NOMO-1 treated with DMSO at 0.1 percent for 48 hours (cell line): ENCODE measurements around the gene CENPP.

Source experiments
- DNase-seq: peaks from one replicate; lab custom pipeline; 2025; ENCODE audit not compliant: unreplicated experiment; lab: John Stamatoyannopoulos, UW

CENPP gene

DNA sequence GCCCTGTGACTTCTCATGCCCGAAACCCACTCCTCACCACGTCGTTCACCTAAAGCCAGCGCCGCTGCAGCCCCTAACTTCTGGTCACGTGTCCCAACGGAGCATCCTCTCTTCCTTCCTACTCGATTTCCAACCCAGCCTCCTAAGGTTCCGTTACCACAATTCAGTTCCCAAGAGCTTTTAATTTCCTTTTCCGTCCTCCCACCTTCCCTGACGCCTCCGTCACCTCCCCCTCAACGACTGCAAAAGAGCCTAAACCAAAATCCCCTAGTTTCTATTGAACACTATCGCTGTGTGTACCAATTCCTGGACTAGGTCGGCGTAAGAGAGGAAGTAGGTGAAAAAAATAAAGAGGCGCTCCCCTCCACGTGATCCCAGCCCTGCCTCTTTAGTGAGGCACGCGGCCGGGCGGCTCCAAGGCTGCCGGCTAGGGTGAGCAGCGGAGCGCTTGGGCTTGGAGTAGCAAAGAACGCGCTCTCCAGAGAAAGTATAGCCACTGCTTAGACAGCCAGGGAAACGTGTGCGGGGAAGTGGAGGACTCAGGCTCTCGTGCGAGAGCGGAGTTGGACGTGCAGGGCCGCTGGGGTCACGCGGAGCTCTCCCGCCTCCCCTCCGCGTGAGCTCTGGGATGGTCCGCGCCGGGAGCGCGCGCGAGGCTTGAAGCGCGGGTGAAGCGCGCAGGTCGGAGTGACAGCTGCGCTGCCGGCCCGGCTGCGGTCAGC, at the start of gene CENPP, which contains the start of gene NOL8:
Gene CENPP, plus strand, starts transcription at position 685 of the 722 bp plus-strand sequence.
Gene NOL8, minus strand, starts transcription at position 82 of the 722 bp plus-strand sequence. CDS start 1,189 bp downstream, outside the sequence.
- peak; percentile 90 for DNase-seq

DNA sequence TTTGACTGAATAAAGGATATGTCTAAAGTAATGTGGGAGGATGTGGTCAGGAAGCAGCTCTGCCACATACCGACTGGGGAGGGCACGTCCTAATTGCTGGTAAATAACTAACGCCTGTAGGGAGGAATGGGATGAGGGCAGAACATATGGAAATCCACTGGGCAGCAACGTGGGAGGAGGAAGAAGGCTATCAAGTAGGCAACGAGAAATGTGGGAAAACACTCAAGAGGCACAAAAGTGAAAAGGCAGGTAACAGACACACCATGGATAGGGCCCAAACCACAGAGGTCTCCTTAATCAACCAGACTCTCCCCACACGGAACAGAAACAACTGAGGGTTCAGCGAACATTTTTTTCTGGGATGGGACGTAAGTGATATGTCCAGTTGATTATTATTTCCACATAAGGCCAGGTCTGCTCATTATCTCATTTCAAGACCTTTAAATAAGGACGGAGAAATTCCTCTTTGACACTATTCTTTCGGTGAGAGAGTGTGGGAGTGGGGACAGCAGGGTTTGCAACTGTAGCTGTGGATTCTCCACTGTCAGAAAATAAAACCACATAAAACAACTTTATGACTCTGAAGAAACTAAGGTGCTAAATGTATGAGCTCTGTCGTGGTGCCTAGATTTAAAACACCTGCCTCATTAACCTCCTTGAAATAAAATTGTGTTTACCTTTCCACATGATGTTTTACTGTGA, 49.3 kb upstream of the CENPP start:
- no peak for DNase-seq

DNA sequence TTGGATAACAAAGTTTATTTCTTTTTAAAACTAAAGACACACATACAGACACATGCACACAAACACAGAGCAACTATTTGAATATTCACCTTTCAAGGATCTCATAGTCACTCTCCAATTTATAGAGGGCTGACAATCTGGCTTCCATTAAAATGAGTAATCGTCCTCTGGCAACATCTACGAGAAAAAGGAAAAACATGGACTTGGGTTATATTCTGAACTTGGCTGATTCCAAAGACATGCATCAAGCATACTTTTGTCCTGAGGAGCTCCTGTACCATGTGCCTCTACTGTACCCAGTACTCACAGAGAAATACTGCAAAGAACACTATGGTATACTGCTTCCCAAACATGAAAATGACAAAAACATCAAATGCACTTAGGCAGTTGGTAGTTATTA, 47.6 kb upstream of the CENPP start:
- DNase-seq, result no peak

DNA sequence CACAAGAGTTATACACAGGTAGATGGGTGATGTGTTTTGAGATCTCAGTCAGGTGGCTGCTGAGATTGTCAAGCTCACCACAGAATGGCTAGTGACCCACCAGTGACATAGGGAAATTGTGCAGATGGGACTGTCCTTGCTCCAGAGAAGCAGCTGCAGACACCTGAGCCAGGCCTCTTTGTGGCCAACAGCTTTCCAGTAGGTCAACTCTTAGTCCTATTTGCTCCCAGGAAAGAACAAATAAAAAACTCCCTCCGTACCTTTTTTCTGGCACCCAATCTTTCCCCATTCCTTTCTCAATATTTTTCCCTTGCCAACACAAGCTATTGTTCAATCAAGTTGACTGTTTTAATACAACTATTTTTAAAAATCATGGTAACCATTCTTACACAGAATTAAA, 46.5 kb upstream of the CENPP start:
- no peak for DNase-seq

DNA sequence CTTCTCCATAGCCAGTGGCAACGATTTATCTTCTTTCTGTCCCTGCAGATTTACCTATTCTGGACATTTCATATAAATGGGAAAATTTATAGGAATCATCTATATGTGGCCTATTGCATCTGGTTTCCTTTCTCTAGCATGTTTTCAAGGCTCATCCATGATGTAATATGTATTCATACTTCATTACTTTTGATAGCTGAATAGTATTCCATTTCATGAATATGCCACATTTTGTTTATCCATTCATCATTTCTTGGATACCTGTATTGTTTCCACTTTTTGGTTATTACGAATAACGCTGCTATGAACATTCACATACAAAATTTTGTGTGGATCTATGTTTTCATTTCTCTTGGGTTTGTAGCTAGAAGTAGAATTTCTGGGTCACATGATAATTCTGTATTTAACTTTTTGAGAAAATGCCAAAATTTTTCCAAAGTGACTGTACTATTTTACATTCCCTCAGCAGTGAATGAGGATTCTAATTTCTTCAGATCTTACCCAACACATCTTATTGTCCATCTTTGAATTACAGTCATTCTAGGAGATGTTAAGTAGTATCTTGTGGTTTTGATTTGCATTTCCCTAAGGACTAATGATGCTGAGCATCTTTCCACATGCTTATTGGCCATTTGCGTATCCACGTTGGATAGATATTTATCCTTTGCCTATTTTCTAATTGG, 35.9 kb upstream of the CENPP start:
- DNase-seq, result no peak

DNA sequence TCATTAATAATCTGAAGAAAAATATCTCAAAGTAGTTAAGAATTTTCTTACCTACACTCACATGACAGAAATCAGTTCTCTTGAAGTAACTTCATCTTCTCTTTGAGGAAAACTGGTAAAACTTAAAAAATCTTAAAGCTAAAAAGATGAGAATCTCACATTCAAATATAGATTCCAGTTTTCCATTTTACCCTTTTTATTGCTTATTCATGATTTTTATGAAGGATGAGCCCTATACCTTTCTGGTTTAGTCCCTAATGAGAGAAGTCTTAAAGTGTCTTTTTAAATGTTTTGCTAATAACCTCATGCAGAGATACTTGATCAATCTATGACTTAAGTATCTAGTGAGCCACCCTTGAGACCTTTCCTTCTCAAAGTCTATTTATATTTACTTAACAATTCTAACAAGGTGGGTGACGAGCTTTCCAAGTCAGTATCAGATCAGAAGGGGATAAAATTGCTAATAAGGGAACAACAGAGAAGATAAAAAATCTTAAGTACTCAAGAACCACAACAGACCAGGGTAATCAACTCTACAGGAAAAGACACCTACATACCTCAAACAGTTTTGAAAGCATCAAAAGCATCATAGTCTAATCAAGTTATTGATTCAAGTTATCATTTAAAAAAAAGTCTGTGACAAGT, 34.8 kb upstream of the CENPP start:
- no peak for DNase-seq

DNA sequence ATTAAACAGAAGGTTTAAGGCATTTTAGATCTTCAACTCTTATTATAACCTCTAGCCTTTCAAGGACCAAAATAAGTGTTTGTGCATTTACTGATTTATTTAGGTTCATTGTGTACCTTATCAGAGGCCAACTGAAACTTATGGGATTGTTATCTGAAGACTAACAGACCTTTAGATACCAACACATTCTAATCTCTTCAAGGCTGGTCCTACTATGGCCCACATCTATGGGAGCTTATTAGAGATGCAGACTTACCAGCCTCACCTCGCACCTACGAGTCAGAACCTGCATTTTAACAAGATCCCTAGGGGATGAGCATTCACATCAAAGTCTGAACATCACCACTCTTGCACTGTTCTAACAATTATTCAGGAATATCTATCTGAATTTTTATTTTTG, 34.2 kb upstream of the CENPP start:
- no peak for DNase-seq

DNA sequence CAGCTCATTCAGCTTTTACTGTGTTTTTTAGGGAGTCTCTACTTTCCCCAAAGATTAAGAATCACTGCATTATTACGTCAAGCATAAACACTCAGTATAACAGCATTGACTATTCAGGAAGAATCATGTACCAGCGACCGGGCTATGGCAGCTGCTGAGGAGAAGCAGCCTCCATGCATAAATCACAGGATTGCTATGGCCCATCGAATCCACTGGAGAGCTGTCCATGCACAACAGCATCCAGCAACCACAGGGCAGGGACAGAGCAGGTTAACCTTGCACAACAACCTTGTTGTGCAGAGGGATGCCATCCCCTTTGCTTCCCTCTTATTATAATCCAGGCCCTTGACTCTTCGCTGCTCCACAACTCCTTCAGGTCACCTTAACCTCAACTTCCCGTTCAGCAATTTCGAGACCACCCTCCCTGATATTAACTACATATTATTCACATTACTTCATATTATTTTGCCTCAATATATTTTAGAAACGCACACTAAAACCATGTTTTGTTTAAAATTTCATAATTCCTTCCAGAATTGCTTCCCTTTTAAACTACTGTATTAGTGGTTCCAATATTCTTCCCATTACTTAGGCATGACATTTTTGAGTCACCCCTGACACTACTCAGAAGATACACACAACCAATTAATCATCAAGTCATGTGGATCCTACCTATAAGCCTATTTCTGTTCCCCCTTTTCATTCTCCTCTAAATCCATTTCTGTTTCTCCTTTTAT, 33.2 kb upstream of the CENPP start:
- no peak for DNase-seq

DNA sequence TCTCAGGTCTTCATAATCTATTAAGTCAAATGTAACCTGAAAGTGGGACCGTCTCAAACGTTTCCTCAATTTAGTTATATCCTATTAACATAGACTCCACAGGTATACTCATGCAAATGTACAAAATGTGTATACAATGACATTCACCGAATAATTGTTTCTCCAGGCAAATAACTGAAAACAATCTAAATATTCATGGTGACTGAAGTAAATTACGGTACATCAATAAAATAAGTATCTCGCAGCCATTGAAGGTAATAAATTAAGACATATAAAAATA, 32.7 kb upstream of the CENPP start:
- DNase-seq, result peak; percentile 7

DNA sequence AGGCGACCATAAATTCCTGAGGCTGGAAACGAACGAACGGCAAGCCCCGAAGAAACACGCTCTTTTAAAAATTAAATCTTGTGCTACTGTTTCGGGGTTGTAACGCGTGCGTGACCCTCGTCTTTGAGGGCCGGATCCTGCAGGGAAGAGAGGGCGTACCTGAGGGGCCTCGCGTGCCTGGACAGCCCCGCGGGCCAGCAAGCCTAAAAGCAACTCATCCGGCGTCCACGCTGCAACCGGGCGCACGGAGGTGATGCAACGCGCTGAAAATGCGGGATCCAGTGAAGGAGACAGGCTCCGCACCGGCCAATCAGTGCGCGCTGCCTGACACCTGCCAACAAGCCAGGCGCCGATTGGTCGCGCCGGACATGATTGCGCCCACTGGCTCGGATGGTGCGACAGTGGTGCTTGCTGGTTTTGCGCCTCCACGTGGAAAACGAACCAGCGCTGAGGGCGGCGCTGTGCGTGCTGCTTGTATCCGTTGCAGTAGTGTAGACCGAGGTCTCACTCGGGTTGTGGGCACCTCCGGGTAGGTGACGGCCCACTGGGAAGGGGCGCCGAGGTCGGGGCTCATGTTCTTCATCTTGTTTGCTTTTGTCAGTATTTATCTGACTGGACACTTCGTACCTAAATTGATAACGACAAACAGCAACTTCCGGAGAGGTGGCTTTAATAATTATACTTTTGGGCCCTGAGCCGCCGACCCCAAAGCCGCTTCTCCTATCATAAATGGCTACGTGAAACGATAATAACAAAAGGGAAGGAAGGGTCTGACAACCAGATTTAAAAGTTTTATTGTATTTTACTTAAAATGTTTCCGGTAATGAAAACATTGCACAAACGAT, 32.1 kb upstream of the CENPP start, which contains the start of gene IARS1:
Gene IARS1, minus strand, starts transcription at position 246 of the 845 bp plus-strand sequence. CDS start 4,278 bp downstream, outside the sequence.
- peak; percentile 95 for DNase-seq

DNA sequence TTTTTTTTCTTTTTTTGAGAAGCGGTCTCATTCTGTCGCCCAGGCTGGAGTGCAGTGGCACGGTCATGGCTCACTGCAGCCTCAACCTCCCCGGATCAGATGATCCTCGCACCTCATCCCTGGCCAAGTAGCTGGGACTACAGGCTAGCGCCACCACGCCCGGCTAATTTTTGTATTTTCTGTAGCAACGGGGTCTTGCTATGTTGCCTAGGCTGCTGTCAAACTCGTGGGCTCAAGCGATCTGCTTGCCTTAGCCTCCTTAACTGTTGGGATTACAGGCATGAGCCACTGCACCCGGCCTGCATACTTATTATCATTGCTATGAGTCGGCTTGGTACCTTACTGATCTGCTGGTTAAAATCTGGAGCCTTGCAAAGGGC, 31.5 kb upstream of the CENPP start:
- DNase-seq, result no peak

DNA sequence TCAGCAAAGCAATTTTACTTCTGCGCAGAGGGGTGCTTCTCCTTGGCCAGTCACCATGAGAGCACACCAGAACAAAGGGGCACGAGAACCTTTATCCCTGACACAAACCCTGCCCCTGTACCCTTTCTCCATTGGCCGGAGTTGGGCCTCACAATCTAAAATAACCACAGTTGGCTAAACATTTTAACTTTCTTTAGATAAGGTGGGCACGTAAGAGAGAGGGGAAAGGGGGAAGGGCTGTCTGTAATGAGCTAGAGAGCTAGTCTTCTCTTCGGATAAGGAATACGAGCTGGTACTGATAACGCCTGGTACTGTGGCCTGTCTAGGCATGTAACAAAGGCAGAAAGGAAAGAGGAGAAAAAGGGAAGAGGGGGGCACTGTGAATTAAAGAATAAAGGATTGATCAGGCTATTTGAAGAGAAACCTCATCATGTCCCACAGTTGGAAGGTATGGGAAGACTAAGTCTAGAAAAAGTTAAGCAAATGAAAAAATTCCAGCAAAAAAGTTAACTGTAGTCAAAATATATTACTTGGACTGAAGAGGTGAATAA, 30.4 kb upstream of the CENPP start:
- DNase-seq, result no peak

DNA sequence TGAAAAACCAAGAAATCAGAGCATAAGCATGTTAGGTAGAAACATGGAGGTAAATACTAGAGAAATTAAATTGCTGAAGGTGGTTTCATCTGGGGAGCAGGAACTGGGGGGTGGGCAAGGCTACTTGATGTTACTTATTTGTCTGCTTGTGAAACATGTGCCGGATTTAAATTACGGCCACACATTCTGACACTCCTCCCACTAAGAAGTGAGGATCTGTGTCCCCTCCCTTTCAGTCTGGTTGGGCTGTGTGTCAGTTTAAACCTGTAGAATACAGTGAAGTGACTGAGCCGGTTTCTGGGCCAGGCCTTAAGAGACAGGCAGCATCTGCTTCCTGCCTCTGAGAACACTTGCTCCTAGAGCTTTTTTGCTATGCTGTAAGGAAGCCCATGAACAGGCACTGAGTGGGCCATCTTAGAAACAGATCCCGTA, 29.9 kb upstream of the CENPP start:
- DNase-seq, result no peak

DNA sequence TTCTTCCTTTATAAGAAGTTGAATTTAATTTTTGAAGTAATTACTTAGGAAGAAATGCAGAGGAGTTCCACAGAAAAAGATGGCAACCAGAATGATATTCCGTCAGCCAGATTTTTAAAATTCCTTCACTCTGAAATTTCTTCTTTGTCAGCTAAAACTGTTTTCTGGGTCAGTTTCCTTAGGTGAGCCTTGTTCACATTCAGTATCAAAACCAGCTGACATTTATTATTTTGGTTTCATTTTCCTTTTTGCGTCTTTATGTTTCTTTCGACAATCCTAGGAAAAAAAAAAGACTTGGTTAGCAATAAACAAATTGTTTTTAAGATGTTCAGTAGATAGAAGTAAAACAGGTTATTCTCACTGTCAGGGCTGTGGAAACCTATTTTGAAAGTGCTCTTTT, 28.1 kb upstream of the CENPP start:
- DNase-seq, result no peak

DNA sequence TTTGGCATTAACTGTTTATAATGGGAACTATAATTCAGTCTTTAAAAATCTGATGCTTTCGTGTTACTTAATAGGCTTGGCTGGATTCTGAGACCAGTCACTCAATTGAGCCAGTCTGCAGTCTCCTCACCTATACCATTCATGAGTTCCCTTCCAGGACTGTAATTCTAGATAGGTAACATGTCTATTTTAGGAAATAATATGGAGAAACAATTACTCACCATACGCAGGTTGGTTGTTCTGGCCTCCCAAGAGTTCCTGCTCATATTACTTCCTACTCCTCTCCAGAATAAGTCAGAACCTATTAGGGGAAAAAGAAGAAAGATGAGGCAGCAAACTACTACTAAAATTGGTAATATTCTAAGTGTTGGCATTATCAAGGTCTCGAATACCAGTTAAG, 27.7 kb upstream of the CENPP start:
- DNase-seq, result no peak

DNA sequence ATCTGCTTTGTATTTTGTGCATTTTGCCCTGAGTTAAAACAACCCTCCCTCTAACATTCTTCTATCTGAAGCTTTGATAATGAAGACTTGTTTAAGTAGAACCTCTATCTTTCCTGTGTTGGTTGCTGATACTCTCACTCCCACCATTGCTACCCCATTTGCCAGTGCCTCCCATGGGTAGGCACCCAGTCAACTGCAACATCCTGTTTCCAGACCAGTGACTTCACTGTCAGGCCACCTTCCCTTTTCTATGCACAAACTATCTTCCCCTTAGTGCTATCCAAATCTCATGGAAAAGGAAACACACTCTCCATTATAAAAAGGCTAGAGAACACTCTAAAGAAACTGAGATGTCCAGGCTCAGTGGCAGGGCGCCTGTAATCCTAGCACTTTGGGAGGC, 26.6 kb upstream of the CENPP start:
- no peak for DNase-seq

DNA sequence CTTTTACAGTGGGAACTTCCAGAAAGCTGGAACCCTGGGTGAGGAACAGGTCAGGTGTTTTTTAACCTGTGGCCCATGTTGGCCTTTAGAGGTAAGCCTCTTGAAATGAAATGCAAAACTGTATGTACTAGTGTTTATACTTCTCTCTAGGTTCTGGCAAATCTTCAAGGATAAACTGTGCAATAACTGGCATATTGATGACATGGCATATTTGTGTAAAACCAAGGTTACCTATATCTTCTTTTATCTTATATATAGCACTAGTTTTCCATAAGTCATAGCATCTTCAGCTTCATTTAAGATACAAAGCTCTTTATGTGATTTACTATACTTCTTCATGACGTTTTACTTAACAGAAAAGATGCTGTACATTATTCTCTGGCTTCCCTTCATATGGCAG, 24.8 kb upstream of the CENPP start:
- no peak for DNase-seq

DNA sequence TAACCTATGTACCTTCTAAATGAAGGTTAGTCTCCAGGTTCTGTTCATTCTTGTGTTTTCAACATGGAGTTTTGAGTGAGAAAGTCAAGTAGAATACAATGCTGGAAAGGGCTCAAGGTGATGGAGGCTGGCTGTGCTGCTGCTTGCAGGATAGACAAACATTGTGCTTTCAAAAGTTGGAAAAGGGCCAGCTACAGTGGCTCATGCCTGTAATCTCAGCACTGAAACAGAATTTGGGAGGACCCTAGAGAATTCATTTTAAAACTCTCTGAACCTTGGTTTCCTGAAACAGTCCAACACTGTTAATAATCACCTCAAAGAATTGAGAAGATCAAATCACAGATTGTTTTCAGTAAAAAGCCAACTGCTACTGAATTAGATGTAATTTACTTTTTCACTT, 16.9 kb upstream of the CENPP start:
- no peak for DNase-seq

DNA sequence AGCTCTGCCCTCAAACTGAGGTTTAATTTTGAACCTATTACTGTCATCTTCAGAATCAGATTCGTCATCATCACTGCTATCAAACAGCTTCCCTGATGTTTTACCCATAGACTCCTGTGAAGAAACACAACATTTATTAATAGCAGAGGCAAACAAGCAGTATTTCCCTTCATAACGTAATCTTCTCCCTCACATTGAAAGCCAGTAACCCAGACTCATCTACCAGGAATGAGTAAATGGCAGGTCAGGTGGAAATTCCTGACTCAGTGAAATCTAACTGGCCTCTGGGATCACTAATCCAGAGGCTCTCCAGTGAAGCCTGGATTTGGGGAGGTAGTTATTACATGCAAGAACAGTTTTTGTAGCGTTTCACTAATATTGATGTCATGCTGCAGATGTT, 15.2 kb upstream of the CENPP start:
- no peak for DNase-seq
